GM12873 (cell line): Measurements from ENCODE around the gene EXOC6.

Source experiments
- TF ChIP-seq, protein P1 (sequence below): IDR thresholded peaks from 2 replicates; pipeline ENCODE4 v1.5.1; 2012; ENCODE audit warnings: low read depth, mild to moderate bottlenecking, moderate library complexity, low read length, control low read depth; ENCODE audit not compliant: insufficient read depth; ENCODE audit errors: missing control alignments

EXOC6 gene

DNA sequence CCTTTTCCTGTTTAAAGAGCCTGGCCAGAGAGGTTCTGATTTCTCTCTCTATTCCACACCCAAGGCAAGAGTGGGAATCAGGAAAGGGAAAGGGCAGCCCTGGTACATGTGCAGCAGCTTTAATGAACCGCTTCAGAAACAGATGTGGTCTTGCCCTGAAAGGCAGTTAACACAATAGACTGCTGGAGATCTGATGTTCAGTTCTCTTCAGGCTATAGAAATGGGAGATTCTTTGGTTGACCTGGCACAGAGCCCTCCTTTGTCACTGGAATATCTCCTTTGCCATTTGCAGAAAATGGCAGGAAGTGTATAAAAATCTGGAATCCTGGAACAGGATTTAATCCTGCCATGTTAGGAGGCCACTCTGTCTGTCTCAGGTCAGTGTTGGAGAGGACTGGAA is 36.3 kb upstream of the EXOC6 start:
- TF ChIP-seq, protein P1, sequence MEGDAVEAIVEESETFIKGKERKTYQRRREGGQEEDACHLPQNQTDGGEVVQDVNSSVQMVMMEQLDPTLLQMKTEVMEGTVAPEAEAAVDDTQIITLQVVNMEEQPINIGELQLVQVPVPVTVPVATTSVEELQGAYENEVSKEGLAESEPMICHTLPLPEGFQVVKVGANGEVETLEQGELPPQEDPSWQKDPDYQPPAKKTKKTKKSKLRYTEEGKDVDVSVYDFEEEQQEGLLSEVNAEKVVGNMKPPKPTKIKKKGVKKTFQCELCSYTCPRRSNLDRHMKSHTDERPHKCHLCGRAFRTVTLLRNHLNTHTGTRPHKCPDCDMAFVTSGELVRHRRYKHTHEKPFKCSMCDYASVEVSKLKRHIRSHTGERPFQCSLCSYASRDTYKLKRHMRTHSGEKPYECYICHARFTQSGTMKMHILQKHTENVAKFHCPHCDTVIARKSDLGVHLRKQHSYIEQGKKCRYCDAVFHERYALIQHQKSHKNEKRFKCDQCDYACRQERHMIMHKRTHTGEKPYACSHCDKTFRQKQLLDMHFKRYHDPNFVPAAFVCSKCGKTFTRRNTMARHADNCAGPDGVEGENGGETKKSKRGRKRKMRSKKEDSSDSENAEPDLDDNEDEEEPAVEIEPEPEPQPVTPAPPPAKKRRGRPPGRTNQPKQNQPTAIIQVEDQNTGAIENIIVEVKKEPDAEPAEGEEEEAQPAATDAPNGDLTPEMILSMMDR, result no peak

DNA sequence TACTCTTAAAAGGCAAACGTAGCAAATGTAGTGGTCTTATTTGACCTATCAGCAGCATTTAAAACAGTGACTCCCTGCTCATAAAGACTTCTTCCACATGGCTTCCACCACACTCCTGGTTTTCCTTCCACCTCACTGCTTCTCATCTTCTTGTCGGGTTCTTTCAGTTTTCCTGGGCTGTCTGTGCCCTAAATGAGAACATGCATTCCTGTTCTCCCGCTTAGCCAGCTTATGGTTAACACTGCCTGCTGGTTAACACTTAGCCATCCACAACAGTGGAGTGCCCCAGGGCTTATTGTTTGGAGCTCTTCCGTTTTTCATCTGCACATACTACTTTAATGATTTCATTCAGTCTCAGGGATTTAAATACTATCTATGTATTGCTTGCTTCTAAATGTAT is 34.3 kb upstream of the EXOC6 start:
- TF ChIP-seq, protein P1, result no peak

DNA sequence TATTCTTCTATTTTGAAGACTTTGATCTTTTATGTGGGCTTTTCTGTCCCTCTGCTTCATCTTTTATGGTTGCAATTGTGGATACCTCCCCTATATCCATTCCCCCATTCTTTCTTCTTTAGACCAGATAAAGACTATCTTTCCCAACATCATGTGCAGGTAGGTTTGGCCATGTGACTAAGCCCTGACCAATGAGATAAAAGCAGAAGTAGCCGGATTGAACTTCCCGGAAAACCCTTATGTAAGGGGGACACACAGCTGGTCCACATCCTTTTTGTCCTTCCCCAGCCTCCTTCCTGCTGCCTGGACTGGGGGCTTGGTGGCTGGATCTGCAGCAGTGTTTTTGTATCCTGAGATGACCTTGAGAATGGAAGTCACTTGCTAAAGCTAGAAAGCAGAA is 33.5 kb upstream of the EXOC6 start:
- TF ChIP-seq, protein P1, result no peak

DNA sequence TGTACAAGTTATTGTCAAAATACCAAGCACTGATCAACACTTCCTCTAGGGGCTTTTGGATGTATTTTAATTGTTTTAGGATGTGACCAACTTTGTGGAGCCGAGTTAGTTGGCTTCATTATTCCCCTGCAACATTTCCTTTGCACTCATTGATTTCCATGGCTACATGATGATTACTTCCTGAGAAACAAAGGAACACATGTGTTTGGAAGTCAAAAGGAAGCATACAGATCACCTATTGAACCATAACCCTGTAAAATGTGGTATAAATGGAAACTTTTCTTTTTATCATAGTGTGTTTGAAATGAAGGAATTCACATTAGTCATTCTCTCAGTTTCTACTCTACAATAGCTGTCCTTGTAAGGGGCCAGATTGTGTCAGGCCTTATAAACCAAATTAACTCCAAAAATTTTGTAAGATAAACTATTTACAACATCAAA is 32.2 kb upstream of the EXOC6 start:
- TF ChIP-seq, protein P1, result no peak

DNA sequence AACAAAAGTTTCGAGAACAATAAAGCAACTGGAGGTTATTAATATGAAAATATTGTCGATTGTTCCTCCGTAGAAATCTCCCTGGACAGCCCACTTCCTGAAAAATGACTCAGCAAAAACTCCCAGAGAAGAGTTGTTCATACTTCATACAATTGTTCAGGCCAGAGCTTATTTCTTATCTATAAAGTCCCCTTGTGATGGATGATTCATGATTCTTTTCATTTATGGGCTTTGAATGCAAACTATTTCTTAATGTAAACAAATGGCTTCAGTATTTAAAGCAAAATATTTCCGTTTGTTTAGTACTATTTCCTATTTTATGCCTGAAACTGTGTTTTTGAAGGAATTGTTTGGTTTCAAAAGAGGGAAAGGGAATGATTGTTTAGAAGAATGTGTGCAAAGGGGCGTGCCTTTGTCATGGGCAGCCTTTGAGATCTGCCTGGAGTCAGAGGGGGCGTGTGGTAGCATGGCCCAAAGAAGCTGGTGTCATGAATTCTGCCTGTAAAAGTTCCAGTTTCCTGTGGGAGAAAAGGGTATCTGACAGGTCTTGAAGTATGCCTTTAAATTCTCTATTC is 26.2 kb upstream of the EXOC6 start:
- TF ChIP-seq, protein P1, result no peak

DNA sequence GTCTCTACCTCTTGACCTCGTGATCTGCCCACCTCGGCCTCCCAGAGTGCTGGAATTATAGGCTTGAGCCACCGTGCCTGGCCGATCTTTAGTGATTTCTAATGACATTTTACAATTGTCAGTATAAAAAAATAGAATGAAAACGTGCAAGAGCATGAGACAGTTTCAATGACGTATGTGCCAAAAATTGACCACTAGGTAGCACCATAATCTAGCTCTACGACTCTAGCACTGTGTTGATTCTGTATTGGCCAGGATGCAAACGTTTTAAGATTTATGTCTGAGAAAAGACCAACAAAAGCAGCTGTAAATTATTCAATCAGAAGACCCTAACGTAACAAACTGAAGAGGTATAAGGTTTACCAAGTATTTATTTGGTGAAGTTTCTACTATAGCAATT is 25.4 kb upstream of the EXOC6 start:
- TF ChIP-seq, protein P1, result no peak

DNA sequence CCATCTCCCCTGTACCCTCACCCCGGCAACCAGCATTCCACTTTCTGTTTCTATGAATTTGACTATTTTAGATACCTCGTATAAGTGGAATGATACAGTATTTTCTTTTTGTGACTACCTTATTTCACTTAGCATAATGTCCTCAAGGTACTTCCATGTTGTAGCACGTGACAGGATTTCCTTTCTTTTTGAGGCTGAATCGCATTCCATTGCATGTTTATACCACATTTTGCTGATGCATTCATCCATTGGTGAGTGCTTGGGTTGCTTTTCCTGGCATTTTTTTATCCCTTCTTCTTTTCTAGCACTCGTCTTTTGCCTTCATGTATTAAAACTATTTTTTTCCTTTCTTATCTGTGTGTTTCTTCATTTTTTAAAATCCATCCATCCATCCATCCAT is 22.3 kb upstream of the EXOC6 start:
- TF ChIP-seq, protein P1, result no peak

DNA sequence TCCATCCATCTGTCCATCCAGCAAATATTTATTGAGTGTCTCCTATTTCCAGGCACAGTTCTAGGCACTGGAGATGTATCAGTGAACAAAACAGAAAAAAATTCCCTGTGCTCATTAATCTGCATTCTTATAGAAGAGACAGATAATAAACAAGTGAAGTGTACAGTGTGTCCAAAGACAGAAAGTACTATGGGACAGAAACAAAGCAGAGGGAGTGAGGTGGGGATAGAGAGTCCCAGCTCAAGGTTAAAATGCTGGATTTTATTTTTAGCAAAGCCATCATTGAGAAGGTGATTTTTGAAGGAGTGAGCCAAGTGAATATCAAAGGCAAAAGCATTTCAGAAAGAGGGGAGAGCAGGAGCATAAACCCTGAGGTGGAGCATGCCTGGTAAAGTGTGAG is 21.8 kb upstream of the EXOC6 start:
- TF ChIP-seq, protein P1, result no peak
